GM12873 (cell line): ENCODE measurements around the gene SLC25A10.
A peak's percentile ranks its signal among the peaks of the same experiment; 100 is the strongest.

Experiments used
- CTCF ChIP-seq: IDR thresholded peaks from 2 replicates; pipeline ENCODE4 v1.5.1; 2012; ENCODE audit warnings: low read depth, mild to moderate bottlenecking, moderate library complexity, low read length, control low read depth; ENCODE audit not compliant: insufficient read depth; ENCODE audit errors: missing control alignments

The SLC25A10 gene

DNA sequence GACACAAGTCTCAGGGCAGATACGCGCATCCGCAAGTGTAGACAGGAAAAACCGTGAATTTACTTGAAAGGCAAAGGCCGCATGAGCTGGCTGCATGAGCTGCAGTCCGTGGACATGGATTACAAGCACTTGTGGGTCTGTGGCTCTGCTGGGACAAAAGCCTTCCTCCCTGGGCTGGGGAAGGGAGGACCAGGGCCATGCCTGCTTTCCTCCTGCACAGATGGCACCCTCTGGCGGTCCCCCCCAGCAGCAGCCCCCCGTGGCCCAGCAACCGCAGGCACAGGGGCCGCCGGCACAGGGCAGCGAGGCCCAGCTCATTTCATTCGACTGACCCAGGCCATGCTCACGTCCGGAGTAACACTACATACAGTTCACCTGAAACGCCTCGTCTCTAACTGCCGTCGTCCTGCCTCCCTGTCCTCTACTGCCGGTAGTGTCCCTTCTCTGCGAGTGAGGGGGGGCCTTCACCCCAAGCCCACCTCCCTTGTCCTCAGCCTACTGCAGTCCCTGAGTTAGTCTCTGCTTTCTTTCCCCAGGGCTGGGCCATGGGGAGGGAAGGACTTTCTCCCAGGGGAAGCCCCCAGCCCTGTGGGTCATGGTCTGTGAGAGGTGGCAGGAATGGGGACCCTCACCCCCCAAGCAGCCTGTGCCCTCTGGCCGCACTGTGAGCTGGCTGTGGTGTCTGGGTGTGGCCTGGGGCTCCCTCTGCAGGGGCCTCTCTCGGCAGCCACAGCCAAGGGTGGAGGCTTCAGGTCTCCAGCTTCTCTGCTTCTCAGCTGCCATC lies 10.6 kb upstream of the SLC25A10 start:
- peak; percentile 9 for TF ChIP-seq CTCF

DNA sequence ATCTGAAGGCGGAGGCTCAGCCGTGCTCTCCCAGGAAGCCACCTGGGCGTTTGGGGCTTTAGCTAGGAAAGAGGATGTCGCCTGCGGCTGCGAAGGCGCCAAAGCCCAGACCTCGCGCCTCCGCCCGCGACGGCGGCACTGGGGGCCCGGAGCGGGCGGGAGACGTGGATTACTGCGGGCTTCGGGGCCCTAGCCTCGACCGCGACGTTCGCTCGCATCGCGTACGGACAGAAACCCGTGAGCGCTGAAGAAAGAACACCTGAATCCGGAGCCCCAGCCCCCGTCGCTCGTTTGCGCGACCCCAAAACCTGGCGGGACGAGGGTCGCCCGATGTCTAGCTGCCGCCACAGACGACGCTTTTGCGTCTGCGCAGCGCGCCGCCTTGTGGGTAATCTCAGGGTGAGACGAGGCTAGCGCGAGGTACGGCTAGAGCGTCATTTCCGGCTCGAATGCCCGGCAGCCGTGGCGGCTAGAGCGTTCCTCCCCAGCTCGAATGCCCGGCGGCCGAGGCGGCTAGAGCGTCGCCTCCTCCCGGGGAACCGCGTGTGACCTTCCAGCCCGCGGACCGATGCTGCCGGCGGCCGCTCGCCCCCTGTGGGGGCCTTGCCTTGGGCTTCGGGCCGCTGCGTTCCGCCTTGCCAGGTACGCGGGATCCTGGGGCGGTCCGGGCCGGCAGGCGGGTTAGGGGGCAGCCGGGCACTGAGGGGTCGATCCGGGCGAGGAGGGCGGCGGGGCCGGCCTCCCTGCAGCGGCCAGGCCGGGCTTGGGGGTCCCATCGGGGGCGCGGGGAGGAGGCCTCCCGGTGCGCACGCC lies 8.9 kb upstream of the SLC25A10 start, which contains the start of gene MRPL12:
Gene MRPL12 (plus strand): TSS at position 434 of the 813 bp plus-strand sequence. CDS start 135 bp downstream, at position 569.
- TF ChIP-seq CTCF: no peak

GRCh38 chr17:81703747-81704654 lies 8.1 kb upstream of the SLC25A10 start:
- TF ChIP-seq CTCF: no peak

DNA sequence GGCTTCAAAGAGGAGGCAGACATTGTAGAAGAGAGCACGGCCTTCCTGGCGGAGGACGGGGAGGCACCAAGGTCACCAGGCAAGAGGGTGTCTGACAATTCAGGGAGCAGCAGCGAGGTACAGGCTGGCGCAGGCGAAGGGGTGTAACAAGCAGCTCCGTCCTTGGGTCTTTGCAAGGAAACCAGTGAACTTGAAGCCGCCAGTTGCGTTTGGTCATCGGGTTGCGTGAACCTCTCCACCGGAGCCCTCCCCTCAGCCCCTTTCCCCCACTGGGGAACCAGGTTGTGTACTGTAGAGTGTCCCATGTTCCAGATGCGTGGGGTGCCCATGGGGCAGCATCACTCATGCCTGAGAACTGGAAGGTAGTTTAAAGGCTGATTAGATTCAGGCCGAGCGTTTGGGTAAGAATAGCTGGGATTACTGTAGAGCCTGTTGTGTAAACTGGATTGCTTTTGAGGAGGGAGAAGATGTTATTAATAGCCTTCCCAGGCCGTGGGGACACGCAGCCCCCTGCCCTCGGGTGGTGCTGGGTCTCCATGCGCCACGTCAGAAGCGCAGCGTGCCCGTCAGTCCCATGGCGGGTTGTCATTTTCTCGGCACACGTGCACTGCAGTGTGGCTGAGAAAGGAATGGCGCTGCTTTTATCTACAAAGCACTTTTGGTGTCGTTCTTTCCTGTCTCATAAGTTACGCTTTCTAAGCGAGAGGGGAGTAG lies 6.4 kb upstream of the SLC25A10 start:
- TF ChIP-seq CTCF: no peak

DNA sequence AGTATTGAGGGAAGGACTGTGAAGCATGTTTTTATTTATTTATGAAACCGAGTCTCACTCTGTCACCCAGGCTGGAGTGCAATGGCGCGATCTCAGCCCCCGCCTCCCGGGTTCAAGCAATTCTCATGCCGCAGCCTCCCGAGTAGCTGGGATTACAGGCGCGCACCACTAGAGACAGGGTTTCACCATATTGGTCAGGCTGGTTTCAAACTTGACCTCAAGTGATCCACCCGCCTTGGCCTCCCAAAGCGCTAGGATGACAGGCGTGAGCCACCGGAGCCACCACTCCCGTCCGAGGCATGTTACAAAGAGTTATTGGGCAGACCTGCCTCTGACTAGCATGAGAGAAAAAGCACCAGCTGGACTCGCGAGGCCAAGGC lies 5.9 kb upstream of the SLC25A10 start:
- TF ChIP-seq CTCF: no peak

- TF ChIP-seq CTCF: peak; percentile 21
Measured at GRCh38 chr17:81706757-81707624, 5.1 kb upstream of the SLC25A10 start.
